ENCODE measurements around the gene LRMDA. TPM values are rescaled to one million over a fixed set of nuclear protein-coding genes. Genes with fewer than 3 reads are reported as not detected.

Gene LRMDA
- total and polyA plus RNA-seq, 2 donors (not counting 3 experiments of a cell fraction or from before 2014, with no cell fraction given), result 9.7 to 18.0 TPM

GRCh38 chr10:76244061-76244686, 812.8 kb downstream of the LRMDA start:
- FAIRE-seq (no peak), DNase-seq (ENCODE audit: low read depth, low spot score) (no peak)
- POLR2A ChIA-PET, result no interaction called here
- Histone ChIP-seq H2AFZ (ENCODE audit: low read depth, low read length) (no peak overlapping the region), H3K9ac (replicated peaks; ENCODE audit: extremely low read depth, insufficient read depth, low read length) (no peak overlapping the region), H3K9me3 (replicated peaks; ENCODE audit: control insufficient read depth, insufficient read depth, low read length) (no peaks in the 10 kb centered on the region), H3K9me1 (replicated peaks; ENCODE audit: control insufficient read depth, extremely low read depth, insufficient read depth, low read length) (no peaks in the 10 kb centered on the region), H3K4me2 (ENCODE audit: insufficient read depth, low read length) (no peak overlapping the region), H3K4me1 (ENCODE audit: control insufficient read depth, extremely low read depth, insufficient read depth, low read length) (no peaks in the 10 kb centered on the region), H3K36me3 (ENCODE audit: control insufficient read depth in 2 of 2, extremely low read depth in 1 of 2, insufficient read depth in 2 of 2, low read length in 2 of 2) (no peaks in the 10 kb centered on the region), H3K27ac (ENCODE audit: insufficient read depth, low read depth, low read length) (no peak overlapping the region), H3K27me3 (ENCODE audit: control insufficient read depth in 2 of 2, insufficient read depth in 2 of 2, low read length in 2 of 2) (no peaks in the 10 kb centered on the region), H3K4me3 (replicated peaks in 1 of 3; ENCODE audit: insufficient read depth in 1 of 3, low read depth in 1 of 3, low read length in 3 of 3) (no peak overlapping the region), H3K79me2 (ENCODE audit: control insufficient read depth, insufficient read depth, low read length) (no peaks in the 10 kb centered on the region), H4K20me1 (replicated peaks; ENCODE audit: control insufficient read depth, extremely low read depth, insufficient read depth, low read length) (no peaks in the 10 kb centered on the region)
- dilution Hi-C loops (cut with MboI; ENCODE audit: extremely low pct_ligation_motif_present, low sequenced_read_pairs) (no loop called here), intact Hi-C loops (cut with micrococcal nuclease) (no loop called here)
- no peak for TF ChIP-seq MYC (IDR thresholded peaks at IDR 0.05; ENCODE audit: low read depth, low read length)
- TF ChIP-seq CTCF (IDR thresholded peaks at IDR 0.05; ENCODE audit: extremely low read depth in 1 of 2, insufficient read depth in 1 of 2, low read depth in 1 of 2, low read length in 2 of 2), result no peak
- no peak for TF ChIP-seq GATA2 (IDR thresholded peaks at IDR 0.05; ENCODE audit: insufficient read depth, insufficient read length, low read depth, low read length)
- no peak for TF ChIP-seq EZH2 (IDR thresholded peaks at IDR 0.05; ENCODE audit: borderline replicate concordance, low read depth, low read length, severe bottlenecking)
- CTCF ChIA-PET, result no interaction called here
- BruUV-seq (replicated peaks), result no TSS peak

GRCh38 chr10:76245951-76246495, 814.6 kb downstream of the LRMDA start:
- Histone ChIP-seq H3K9me3 (replicated peaks; ENCODE audit: control insufficient read depth, insufficient read depth, low read length) (no peaks in the 10 kb centered on the region), H3K4me1 (ENCODE audit: control insufficient read depth, extremely low read depth, insufficient read depth, low read length) (no peaks in the 10 kb centered on the region), H3K9me1 (replicated peaks; ENCODE audit: control insufficient read depth, extremely low read depth, insufficient read depth, low read length) (no peaks in the 10 kb centered on the region), H3K27me3 (ENCODE audit: control insufficient read depth in 2 of 2, insufficient read depth in 2 of 2, low read length in 2 of 2) (no peaks in the 10 kb centered on the region), H3K36me3 (ENCODE audit: control insufficient read depth in 2 of 2, extremely low read depth in 1 of 2, insufficient read depth in 2 of 2, low read length in 2 of 2) (no peaks in the 10 kb centered on the region), H3K27ac (ENCODE audit: insufficient read depth, low read depth, low read length) (no peak overlapping the region), H3K4me3 (replicated peaks in 1 of 3; ENCODE audit: insufficient read depth in 1 of 3, low read depth in 1 of 3, low read length in 3 of 3) (no peak overlapping the region), H3K79me2 (ENCODE audit: control insufficient read depth, insufficient read depth, low read length) (no peaks in the 10 kb centered on the region), H4K20me1 (replicated peaks; ENCODE audit: control insufficient read depth, extremely low read depth, insufficient read depth, low read length) (no peaks in the 10 kb centered on the region), H2AFZ (ENCODE audit: low read depth, low read length) (no peak overlapping the region), H3K9ac (replicated peaks; ENCODE audit: extremely low read depth, insufficient read depth, low read length) (no peak overlapping the region), H3K4me2 (ENCODE audit: insufficient read depth, low read length) (no peak overlapping the region)
- intact Hi-C loops (cut with micrococcal nuclease) (no loop called here), dilution Hi-C loops (cut with MboI; ENCODE audit: extremely low pct_ligation_motif_present, low sequenced_read_pairs) (no loop called here)
- no peak for TF ChIP-seq GATA2 (IDR thresholded peaks at IDR 0.05; ENCODE audit: insufficient read depth, insufficient read length, low read depth, low read length)
- no peak for TF ChIP-seq MYC (IDR thresholded peaks at IDR 0.05; ENCODE audit: low read depth, low read length)
- no peak for TF ChIP-seq CTCF (IDR thresholded peaks at IDR 0.05; ENCODE audit: extremely low read depth in 1 of 2, insufficient read depth in 1 of 2, low read depth in 1 of 2, low read length in 2 of 2)
- TF ChIP-seq EZH2 (IDR thresholded peaks at IDR 0.05; ENCODE audit: borderline replicate concordance, low read depth, low read length, severe bottlenecking), result no peak
- no peak for TF ChIP-seq POLR2AphosphoS5 (IDR thresholded peaks at IDR 0.05; ENCODE audit: insufficient read depth, low read depth, low read length)
- no peak for TF ChIP-seq POLR2A (IDR thresholded peaks at IDR 0.05; ENCODE audit: low read depth, low read length)
- no peak for TF ChIP-seq MAX (IDR thresholded peaks at IDR 0.05; ENCODE audit: insufficient read depth, insufficient read length)
- no peak for TF ChIP-seq JUN (IDR thresholded peaks at IDR 0.05; ENCODE audit: borderline replicate concordance, insufficient read depth, insufficient read length, low read depth)
- no peak for TF ChIP-seq FOS (IDR thresholded peaks at IDR 0.05; ENCODE audit: borderline replicate concordance, insufficient read depth, low read length)
- ChIA-PET POLR2A (no interaction called here), CTCF (no interaction called here)
- FAIRE-seq, result no peak
- no TSS peak for BruUV-seq (replicated peaks)
- DNase-seq (ENCODE audit: low read depth, low spot score), result no peak
